C4-2B (cell line): ENCODE measurements around the gene SOCS7.

Source experiments
- ZFX ChIP-seq: fragments of 450-650 bp; IDR thresholded peaks from 2 replicates; pipeline ENCODE4 v1.6.1; 2017
- TF ChIP-seq, protein P1 (sequence below): fragments of 450-650 bp; conservative IDR thresholded peaks from 2 replicates; pipeline ENCODE4 v1.5.1; 2017; ENCODE audit warnings: mild to moderate bottlenecking

DNA sequence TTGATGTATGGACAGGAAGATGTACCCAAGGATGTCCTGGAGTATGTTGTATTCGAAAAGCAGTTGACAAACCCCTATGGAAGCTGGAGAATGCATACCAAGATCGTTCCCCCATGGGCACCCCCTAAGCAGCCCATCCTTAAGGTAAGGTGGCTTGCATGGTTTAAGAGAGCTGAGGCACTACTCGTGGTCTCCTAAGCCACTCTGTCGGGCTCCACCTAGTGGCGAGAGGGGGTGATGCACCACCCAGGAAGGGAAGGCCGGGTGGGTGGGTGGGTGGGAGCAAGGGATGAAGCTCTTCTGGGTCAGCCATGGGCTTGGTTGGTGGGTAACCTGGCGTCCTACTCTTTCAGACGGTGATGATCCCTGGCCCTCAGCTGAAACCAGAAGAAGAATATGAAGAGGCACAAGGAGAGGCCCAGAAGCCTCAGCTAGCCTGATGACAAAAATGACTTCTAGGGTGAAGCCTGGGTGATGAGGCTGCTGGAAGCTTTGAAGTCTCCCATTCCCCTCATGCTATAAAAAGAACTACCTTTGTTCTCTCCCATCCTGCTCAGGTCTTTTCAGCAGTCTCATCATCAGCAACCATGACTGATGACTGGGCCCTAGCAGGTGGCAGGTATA is 29.4 kb upstream of the SOCS7 start:
- TF ChIP-seq, protein P1, sequence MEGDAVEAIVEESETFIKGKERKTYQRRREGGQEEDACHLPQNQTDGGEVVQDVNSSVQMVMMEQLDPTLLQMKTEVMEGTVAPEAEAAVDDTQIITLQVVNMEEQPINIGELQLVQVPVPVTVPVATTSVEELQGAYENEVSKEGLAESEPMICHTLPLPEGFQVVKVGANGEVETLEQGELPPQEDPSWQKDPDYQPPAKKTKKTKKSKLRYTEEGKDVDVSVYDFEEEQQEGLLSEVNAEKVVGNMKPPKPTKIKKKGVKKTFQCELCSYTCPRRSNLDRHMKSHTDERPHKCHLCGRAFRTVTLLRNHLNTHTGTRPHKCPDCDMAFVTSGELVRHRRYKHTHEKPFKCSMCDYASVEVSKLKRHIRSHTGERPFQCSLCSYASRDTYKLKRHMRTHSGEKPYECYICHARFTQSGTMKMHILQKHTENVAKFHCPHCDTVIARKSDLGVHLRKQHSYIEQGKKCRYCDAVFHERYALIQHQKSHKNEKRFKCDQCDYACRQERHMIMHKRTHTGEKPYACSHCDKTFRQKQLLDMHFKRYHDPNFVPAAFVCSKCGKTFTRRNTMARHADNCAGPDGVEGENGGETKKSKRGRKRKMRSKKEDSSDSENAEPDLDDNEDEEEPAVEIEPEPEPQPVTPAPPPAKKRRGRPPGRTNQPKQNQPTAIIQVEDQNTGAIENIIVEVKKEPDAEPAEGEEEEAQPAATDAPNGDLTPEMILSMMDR, result peak; percentile 90
- TF ChIP-seq ZFX, result no peak
